ENCODE results near the gene CST4. TPM values are rescaled to one million over a fixed set of nuclear protein-coding genes. Genes with fewer than 3 reads are reported as not detected.

Gene CST4
- total RNA-seq, 1 experiment from 2014 or later, result not detected

DNA sequence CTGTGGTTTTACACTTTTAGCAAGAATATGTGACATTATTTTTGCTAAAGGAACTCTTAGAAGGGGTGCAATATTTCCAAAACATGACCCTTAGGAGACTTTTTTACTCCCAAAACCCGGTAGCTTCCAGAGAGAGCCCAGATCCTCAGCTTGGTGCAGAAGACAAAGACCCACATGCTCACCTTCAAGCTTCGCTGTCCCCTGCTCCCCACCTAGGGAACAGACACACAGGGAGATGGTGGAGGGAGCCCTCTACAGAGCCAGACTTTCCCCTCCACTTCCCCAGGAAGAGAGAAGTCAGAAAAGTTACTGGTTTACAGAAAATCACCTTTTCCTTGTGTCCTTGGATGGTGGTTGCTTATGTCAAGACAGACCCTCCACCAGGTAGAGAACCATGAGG, 5.0 kb downstream of the CST4 start (continued):
- TF ChIP-seq KAT7 (CRISPR knock-in tag; IDR thresholded peaks at IDR 0.05; ENCODE audit: borderline replicate concordance) (no peak), ZNF219 (CRISPR knock-in tag; IDR thresholded peaks at IDR 0.05; ENCODE audit: borderline replicate concordance) (no peak), ZNF317 (CRISPR knock-in tag; IDR thresholded peaks at IDR 0.05; ENCODE audit: borderline replicate concordance, low read depth) (no peak), HMGA2 (CRISPR knock-in tag; IDR thresholded peaks at IDR 0.05) (no peak), GTF2I (CRISPR knock-in tag; conservative IDR thresholded peaks at IDR 0.05) (no peak)
- TF ChIP-seq, protein P1, sequence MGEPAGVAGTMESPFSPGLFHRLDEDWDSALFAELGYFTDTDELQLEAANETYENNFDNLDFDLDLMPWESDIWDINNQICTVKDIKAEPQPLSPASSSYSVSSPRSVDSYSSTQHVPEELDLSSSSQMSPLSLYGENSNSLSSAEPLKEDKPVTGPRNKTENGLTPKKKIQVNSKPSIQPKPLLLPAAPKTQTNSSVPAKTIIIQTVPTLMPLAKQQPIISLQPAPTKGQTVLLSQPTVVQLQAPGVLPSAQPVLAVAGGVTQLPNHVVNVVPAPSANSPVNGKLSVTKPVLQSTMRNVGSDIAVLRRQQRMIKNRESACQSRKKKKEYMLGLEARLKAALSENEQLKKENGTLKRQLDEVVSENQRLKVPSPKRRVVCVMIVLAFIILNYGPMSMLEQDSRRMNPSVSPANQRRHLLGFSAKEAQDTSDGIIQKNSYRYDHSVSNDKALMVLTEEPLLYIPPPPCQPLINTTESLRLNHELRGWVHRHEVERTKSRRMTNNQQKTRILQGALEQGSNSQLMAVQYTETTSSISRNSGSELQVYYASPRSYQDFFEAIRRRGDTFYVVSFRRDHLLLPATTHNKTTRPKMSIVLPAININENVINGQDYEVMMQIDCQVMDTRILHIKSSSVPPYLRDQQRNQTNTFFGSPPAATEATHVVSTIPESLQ (CRISPR knock-in tag; IDR thresholded peaks at IDR 0.05), result no peak
- TF ChIP-seq, protein P2, sequence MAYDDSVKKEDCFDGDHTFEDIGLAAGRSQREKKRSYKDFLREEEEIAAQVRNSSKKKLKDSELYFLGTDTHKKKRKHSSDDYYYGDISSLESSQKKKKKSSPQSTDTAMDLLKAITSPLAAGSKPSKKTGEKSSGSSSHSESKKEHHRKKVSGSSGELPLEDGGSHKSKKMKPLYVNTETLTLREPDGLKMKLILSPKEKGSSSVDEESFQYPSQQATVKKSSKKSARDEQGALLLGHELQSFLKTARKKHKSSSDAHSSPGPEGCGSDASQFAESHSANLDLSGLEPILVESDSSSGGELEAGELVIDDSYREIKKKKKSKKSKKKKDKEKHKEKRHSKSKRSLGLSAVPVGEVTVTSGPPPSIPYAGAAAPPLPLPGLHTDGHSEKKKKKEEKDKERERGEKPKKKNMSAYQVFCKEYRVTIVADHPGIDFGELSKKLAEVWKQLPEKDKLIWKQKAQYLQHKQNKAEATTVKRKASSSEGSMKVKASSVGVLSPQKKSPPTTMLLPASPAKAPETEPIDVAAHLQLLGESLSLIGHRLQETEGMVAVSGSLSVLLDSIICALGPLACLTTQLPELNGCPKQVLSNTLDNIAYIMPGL (CRISPR knock-in tag; IDR thresholded peaks at IDR 0.05), result no peak
- TF ChIP-seq, protein P3, sequence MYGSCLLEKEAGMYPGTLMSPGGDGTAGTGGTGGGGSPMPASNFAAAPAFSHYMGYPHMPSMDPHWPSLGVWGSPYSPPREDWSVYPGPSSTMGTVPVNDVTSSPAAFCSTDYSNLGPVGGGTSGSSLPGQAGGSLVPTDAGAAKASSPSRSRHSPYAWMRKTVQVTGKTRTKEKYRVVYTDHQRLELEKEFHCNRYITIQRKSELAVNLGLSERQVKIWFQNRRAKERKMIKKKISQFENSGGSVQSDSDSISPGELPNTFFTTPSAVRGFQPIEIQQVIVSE (CRISPR knock-in tag; IDR thresholded peaks at IDR 0.05; ENCODE audit: borderline replicate concordance), result no peak
- TF ChIP-seq, protein P4, sequence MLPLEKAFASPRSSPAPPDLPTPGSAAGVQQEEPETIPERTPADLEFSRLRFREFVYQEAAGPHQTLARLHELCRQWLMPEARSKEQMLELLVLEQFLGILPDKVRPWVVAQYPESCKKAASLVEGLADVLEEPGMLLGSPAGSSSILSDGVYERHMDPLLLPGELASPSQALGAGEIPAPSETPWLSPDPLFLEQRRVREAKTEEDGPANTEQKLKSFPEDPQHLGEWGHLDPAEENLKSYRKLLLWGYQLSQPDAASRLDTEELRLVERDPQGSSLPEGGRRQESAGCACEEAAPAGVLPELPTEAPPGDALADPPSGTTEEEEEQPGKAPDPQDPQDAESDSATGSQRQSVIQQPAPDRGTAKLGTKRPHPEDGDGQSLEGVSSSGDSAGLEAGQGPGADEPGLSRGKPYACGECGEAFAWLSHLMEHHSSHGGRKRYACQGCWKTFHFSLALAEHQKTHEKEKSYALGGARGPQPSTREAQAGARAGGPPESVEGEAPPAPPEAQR (CRISPR knock-in tag; IDR thresholded peaks at IDR 0.05), result no peak
- TF ChIP-seq, protein P5, sequence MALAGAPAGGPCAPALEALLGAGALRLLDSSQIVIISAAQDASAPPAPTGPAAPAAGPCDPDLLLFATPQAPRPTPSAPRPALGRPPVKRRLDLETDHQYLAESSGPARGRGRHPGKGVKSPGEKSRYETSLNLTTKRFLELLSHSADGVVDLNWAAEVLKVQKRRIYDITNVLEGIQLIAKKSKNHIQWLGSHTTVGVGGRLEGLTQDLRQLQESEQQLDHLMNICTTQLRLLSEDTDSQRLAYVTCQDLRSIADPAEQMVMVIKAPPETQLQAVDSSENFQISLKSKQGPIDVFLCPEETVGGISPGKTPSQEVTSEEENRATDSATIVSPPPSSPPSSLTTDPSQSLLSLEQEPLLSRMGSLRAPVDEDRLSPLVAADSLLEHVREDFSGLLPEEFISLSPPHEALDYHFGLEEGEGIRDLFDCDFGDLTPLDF (CRISPR knock-in tag; IDR thresholded peaks at IDR 0.05), result no peak
- TF ChIP-seq, protein P6, sequence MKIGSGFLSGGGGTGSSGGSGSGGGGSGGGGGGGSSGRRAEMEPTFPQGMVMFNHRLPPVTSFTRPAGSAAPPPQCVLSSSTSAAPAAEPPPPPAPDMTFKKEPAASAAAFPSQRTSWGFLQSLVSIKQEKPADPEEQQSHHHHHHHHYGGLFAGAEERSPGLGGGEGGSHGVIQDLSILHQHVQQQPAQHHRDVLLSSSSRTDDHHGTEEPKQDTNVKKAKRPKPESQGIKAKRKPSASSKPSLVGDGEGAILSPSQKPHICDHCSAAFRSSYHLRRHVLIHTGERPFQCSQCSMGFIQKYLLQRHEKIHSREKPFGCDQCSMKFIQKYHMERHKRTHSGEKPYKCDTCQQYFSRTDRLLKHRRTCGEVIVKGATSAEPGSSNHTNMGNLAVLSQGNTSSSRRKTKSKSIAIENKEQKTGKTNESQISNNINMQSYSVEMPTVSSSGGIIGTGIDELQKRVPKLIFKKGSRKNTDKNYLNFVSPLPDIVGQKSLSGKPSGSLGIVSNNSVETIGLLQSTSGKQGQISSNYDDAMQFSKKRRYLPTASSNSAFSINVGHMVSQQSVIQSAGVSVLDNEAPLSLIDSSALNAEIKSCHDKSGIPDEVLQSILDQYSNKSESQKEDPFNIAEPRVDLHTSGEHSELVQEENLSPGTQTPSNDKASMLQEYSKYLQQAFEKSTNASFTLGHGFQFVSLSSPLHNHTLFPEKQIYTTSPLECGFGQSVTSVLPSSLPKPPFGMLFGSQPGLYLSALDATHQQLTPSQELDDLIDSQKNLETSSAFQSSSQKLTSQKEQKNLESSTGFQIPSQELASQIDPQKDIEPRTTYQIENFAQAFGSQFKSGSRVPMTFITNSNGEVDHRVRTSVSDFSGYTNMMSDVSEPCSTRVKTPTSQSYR (CRISPR knock-in tag; IDR thresholded peaks at IDR 0.05), result no peak
- TF ChIP-seq, protein P7, sequence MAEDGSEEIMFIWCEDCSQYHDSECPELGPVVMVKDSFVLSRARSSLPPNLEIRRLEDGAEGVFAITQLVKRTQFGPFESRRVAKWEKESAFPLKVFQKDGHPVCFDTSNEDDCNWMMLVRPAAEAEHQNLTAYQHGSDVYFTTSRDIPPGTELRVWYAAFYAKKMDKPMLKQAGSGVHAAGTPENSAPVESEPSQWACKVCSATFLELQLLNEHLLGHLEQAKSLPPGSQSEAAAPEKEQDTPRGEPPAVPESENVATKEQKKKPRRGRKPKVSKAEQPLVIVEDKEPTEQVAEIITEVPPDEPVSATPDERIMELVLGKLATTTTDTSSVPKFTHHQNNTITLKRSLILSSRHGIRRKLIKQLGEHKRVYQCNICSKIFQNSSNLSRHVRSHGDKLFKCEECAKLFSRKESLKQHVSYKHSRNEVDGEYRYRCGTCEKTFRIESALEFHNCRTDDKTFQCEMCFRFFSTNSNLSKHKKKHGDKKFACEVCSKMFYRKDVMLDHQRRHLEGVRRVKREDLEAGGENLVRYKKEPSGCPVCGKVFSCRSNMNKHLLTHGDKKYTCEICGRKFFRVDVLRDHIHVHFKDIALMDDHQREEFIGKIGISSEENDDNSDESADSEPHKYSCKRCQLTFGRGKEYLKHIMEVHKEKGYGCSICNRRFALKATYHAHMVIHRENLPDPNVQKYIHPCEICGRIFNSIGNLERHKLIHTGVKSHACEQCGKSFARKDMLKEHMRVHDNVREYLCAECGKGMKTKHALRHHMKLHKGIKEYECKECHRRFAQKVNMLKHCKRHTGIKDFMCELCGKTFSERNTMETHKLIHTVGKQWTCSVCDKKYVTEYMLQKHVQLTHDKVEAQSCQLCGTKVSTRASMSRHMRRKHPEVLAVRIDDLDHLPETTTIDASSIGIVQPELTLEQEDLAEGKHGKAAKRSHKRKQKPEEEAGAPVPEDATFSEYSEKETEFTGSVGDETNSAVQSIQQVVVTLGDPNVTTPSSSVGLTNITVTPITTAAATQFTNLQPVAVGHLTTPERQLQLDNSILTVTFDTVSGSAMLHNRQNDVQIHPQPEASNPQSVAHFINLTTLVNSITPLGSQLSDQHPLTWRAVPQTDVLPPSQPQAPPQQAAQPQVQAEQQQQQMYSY (CRISPR knock-in tag; IDR thresholded peaks at IDR 0.05), result no peak
- TF ChIP-seq, protein P8, sequence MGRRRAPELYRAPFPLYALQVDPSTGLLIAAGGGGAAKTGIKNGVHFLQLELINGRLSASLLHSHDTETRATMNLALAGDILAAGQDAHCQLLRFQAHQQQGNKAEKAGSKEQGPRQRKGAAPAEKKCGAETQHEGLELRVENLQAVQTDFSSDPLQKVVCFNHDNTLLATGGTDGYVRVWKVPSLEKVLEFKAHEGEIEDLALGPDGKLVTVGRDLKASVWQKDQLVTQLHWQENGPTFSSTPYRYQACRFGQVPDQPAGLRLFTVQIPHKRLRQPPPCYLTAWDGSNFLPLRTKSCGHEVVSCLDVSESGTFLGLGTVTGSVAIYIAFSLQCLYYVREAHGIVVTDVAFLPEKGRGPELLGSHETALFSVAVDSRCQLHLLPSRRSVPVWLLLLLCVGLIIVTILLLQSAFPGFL (CRISPR knock-in tag; IDR thresholded peaks at IDR 0.05; ENCODE audit: borderline replicate concordance), result no peak

Data from WTC11 (cell line).